ENCODE data around the gene ZNF441.
A peak's percentile ranks its signal among the peaks of the same experiment; 100 is the strongest.
"Not testable (repeated sequence)": the region's sequence is repeated elsewhere in the genome, so short reads cannot be mapped to it uniquely, and the experiment has no call there.

Gene ZNF441

DNA sequence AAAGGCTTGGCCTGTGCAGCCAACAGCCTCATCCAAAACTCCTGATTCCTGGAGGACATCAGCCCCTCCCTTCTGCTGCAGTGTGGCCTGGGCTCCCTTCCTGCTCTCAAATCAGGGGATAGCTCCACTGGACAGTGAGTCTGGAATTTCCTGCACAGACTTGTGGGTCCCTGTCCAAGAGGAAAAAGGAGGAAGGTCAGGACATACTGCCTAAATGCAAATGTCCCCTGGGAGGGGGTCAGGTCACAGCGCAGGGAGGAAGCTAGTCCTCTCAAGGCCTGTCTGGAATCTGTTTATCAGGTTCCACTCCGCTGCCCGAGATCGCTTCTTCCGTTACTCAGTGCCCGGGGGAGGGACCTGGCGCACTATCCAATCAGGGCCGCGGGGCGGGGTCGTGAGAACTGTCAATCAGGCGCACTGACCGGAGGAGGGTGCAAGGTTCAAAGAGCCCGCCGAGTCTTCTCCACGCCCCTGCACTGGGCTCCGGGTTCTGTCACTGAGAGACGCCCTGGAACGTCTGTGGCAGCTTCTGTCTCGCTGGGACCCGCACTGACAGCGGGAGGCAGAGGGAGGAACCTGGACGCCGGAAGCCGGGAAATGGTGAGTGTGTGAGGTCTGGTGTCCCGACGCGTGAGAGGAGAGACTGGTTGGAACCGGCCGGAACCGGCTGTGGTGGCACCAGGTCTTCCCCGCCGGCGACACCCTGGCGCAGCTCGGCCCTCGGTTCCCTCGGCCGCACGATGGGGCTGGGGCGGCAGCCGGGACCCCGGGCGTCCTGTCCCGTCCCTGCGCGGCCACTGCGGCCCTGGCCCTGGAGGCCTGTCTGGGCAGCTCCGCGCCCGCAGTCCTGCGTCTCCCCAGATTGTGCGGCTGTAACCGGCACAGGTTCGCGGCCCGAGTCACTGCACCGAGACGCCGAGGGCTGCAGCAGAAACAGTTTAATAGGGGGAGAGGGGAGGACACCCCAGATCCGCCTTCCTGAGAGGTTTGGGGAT is at the start of gene ZNF441:
Gene ZNF441, plus strand, starts transcription at position 404 of the 995 bp plus-strand sequence. Its CDS starts 194 bp downstream, at position 598.
- peak; percentile 95 for DNase-seq

- DNase-seq = no peak
Measured at GRCh38 chr19:11721681-11722080, 45.1 kb upstream of the ZNF441 start.

DNA sequence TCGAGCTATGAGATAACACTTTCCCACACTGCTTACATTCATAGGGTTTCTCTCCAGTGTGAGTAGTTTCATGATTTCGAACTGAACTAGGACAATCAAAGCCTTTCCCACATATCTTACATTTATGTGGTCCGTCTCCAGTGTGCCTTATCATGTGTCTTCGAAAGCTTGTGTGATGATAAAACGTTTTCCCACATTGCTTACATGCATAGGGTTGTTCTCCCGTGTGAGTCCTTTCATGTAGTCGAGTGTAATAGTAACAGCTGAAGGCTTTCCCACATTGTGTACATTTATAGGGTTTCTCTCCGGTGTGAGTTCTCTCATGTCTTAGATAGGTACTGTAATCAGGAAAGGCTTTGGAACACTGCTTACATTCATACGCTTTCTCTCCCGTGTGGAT is 44.4 kb upstream of the ZNF441 start:
- DNase-seq = no peak

- no peak for DNase-seq
Measured at GRCh38 chr19:11729586-11729985, 37.2 kb upstream of the ZNF441 start.

DNA sequence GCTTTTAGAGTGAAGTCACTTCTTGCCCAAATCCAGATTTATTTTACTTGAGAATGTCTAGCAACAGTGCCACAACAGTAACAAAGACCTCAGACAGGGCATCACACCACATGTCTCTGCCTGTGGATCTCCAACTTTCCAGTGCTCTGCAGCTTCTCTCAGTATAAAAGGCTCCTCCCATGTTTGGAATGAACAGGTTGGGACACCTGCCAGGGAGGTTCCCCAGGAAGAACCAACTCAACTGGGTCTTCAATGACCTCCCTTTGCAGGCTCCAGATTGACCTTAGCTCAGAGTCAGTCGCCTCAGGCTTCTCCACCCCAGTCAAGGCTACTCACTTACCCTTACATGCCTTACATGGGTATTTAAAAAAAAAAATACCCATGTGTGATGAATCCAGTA is 31.4 kb upstream of the ZNF441 start:
- DNase-seq = no peak

DNA sequence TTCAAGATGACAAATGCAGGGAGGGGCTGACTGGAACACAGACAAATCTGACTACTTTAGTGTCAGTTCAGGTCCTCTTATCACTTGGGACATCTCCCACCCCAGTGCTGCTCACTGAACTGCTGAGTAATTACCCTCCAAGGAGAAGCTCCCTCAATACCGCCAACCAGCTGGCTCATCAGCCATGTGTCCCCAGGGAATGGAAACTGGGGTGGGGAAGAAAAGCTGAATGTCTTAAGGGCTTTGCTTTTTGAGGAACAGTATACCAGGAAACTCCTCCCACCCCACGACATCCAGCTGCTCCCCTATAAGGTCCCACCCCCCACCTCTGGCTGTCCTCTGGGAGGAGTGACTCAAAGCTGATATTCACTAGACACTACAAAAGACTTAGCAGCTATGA is 30.1 kb upstream of the ZNF441 start:
- DNase-seq = no peak

GRCh38 chr19:11737964-11738745 is 28.6 kb upstream of the ZNF441 start:
- DNase-seq = peak; percentile 27

- peak; percentile 97 for DNase-seq
Measured at GRCh38 chr19:11738746-11739620, 27.8 kb upstream of the ZNF441 start, which contains the start of gene ZNF823. Gene ZNF823, minus strand, starts transcription at chr19:11738946. Its CDS starts 127 bp downstream, at chr19:11738819.

DNA sequence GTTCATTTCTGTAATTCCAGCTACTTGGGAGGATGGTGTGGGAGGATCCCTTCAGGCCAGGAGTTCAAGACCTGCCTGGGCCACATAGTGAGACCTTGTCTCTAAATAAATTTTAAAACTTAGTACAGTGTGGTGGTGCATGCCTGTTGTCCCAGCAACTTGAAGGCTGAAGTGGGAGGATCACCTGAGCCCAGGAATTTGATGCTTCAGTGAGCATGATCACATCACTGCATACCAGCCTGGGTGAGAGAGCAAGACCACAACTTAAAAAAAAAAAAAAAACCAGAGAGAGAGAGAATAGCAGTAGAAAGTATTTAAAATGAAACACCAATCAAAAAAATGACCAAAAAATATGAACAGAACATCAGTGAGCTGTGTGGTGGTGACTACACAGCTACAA is 20.9 kb upstream of the ZNF441 start:
- DNase-seq = no peak

DNA sequence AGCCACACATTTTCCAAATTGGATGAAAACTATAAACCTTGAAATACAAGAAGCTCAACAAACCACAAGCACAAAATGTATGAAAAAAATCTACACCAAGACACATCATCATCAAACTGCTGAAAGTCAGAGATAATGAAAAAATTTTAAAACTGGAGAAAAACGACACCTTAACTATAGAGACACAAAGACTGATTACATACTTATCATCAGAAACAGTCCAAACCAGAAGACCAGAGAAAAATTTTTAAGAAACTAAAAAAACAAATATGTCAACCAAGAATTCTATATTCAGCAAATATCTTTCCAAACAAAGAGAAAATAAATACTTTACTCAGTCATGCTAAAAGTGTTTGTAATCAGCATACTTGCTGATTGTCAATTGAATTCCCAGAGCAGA is 19.5 kb upstream of the ZNF441 start:
- no peak for DNase-seq

DNA sequence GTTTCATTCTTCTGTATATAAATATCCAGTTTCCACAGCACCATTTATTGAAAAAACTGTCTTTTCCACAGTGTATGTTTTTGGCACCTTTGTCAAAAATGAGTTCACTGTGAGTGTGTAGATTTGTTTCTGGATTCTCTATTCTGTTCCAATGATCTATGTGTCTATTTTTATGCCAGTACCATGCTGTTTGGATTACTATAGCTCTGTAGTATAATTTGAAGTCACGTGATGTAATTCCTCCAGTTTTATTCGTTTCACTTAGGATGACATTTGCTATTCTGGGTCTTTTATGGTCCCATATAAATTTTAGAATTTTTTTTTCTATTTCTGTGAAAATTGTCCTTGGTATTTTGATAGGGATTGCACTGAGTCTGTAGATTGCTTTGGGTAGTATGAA is 17.0 kb upstream of the ZNF441 start:
- DNase-seq = no peak

DNA sequence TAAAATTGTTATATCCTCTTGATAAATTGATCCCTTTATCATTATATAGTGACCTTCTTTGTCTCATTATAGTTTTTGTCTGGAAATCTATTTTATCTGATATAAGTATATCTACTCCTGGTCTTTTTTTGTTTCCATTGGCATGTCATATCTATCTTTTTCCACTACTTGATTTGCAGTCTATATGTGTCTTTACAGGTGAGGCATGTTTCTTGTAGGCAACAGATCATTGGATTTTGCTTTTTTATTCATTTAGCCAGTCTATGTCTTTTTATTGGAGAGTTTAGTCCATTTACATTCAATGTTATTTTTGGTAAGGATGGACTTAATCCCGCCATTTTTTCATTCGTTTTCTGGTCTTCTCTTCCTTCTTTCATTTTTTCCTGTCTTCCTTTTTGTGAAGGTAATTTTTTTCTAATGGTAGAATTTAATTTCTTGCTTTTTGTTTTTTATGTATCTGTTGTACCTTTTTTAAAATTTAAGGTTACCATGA is 14.5 kb upstream of the ZNF441 start:
- DNase-seq = no peak

DNA sequence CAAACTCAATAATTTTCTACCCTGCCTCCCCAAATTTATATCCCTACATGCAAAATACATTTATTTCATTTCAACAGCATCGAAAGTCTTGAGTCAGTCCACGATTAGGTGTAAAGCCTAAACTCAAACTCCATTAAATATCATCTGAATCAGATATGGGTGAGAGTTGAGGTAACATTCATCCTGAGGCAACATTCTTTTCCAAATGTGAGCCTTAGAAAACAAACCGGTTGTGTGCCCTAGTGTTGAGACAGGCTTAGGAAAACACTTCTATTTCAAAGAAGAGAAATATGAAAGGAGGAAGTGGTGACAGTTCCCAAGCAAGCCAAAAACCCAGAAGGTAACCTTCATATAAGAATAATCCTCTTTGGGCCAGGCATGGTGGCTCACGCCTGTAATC is 12.1 kb upstream of the ZNF441 start:
- DNase-seq = no peak

DNA sequence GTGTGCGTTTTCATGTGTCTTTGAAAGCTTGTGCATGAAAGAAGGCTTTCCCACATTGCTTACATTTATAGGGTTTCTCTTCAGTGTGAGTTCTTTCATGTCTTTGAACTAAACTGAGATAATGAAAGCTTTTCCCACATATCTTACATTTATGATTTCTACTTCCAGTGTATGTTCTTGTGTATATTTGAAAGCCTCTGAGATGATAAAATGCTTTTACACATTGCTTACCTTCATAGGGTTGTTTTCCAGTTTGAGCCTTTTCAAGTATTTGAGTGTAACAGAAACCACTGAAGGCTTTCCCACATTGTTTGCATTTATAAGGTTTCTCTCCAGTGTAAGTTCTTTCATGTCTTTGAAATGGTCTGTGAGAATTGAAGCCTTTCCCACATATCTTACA is 9.8 kb upstream of the ZNF441 start:
- no peak for DNase-seq

DNA sequence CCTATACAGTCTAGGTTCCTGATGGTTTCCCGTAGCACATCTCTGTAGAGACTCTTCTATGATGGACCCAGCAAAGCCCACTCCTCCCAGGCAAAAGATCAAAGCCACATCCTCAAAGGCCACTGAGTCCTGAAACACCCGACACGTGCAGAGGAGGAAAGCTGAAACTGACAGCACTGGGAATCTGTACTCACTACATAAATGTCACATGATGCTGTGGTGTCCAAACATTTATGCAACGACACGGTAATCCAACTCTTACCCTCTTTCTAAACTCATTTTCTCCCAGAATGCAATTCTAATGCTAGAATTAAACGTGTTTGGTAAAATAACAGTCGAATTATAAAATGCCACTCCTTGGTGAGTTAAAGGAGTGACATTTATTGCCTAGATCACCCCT is 7.0 kb upstream of the ZNF441 start:
- DNase-seq = no peak

DNA sequence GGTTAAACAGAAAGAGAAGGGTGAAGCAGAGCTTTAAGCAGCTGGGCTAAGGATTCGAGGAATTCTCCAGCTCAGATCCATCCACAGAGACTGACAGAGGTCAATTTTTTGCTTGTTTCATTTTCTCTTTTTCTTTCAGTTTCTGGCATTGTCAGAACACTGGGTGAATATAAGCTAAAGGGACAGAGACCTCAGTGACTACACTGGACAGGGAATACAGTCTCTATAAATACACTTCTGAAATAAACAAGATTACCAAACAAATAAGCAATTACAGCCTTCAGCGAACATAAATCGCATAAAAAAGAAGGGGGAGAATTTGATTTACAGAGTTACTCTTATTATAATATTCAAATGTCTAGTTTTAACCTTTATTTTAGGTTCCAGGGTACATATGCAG is 3.7 kb upstream of the ZNF441 start:
- DNase-seq = no peak

DNA sequence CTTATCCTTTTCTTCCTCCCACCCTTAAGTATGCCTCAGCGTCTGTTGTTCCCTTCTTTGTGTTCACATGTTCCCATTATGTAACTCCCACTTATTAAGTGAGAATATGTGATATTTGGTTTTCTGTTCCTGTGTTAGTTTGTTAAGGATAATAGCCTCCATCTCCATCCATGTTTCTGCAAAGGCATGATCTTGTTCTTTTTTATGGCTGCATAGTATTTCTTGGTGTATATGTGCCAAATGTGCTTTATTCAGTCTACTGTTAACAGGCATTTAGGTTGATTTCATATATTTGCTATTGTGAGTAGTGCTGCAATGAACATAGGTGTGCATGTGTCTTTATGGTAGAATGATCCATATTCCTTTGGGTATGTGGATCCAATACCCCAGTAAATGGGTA is 3.2 kb upstream of the ZNF441 start:
- DNase-seq = no peak

GRCh38 chr19:11767633-11768133 is 883 bp downstream of the ZNF441 start:
- peak; percentile 30 for DNase-seq

DNA sequence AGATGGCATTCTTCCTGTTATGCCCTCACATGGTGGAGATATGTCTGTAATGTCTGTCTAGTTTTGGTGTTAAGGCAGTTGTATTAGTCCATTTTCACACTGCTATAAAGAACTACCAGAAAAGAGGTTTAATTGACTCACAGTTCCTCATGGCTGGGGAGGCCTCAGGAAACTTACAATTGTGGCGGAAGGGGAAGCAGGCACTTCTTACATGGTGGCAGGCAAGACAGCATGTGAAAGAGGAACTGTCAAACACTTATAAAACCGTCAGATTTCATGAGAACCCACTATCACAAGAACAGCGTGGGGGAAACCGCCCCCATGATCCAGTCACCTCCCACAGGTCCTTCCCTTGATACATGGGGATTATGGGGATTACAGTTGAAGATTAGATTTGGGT is 3.2 kb downstream of the ZNF441 start:
- DNase-seq = no peak

DNA sequence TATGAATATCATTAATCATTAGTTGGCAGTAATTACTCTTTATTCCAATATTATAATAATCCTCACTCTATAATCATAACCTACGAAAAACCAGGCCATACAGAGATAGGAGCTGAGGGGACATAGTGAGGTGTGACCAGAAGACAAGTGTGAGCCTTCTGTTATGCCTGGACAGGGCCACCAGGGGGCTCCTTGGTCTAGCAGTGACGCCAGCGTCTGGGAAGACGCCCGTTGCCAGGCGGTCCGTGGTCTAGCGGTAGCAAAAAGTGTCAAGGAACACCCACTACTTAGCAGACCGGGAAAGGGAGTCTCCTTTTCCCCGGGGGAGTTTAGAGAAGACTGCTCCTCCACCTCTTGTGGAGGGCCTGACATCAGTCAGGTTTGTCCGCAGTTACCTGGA is 4.7 kb downstream of the ZNF441 start:
- not testable (repeated sequence) for DNase-seq

DNA sequence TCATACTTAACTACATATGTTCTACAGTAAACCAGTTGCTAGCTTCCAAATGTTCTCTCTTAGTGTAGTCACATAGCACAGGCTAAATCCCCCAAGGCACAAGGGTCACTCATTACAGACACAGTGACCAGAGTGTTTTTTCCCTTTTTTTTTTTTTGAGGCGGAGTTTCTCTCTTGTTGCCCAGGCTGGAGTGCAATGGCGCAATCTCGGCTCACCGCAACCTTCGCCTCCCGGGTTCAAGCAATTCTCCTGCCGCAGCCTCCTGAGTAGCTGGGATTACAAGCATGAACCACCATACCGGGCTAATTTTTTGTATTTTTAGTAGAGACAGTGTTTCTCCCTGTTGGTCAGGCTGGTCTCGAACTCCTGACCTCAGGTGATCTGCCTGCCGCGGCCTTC is 9.9 kb downstream of the ZNF441 start:
- DNase-seq = not testable (repeated sequence)

DNA sequence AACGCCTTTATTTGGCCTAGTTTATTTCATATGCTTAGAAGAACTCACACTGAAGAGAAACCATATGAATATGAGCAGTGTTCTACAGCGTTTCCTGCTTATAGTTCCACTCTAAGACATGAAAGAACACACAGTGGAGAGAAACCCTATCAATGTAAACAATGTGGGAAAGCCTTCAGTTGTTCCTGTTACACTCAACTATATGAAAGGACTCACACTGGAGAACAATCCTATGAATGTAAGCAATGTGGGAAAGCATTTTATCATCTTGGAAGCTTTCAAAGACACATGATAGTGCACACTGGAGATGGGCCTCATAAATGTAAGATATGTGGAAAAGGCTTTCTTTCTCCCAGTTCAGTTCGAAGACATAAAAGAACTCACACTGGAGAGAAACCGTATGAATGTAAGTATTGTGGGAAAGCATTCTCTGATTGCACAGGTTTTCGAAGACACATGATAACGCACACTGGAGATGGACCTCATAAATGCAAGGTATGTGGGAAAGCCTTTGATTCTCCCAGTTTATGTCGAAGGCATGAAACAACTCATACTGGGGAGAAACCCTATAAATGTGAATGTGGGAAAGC is 13.7 kb downstream of the ZNF441 start:
- DNase-seq = no peak
